ENCODE results near the gene MR1.

MR1 gene

GRCh38 chr1:181090641-181091126 is 56.9 kb downstream of the MR1 start:
- DNase-seq (ENCODE audit: low read depth in 2 of 2), result peak; percentile 22 to 36

GRCh38 chr1:181091309-181092040 is 57.7 kb downstream of the MR1 start:
- no peak for DNase-seq (ENCODE audit: low read depth in 2 of 2)

- DNase-seq (ENCODE audit: low read depth in 2 of 2), result no peak
Observed at GRCh38 chr1:181092056-181092455, 58.3 kb downstream of the MR1 start.

GRCh38 chr1:181092883-181093458 is 59.2 kb downstream of the MR1 start:
- DNase-seq (ENCODE audit: low read depth in 2 of 2), result no peak

- no peak for DNase-seq (ENCODE audit: low read depth in 2 of 2)
Observed at GRCh38 chr1:181094416-181095212, 60.8 kb downstream of the MR1 start.

- no peak for DNase-seq (ENCODE audit: low read depth in 2 of 2)
Observed at GRCh38 chr1:181095260-181095659, 61.5 kb downstream of the MR1 start.

GRCh38 chr1:181095763-181096184 is 62.0 kb downstream of the MR1 start:
- no peak for DNase-seq (ENCODE audit: low read depth in 2 of 2)

GRCh38 chr1:181097242-181097641 is 63.5 kb downstream of the MR1 start:
- no peak for DNase-seq (ENCODE audit: low read depth in 2 of 2)

GRCh38 chr1:181099152-181100014 is 65.6 kb downstream of the MR1 start:
- DNase-seq (ENCODE audit: low read depth in 2 of 2), result peak; percentile 28 to 37

- DNase-seq (ENCODE audit: low read depth in 2 of 2), result peak; percentile 20 to 27
Observed at GRCh38 chr1:181100015-181100905, 66.5 kb downstream of the MR1 start.

GRCh38 chr1:181100934-181101333 is 67.2 kb downstream of the MR1 start:
- DNase-seq (ENCODE audit: low read depth in 2 of 2), result no peak

GRCh38 chr1:181101581-181102226 is 67.9 kb downstream of the MR1 start:
- DNase-seq (ENCODE audit: low read depth in 2 of 2), result no peak

GRCh38 chr1:181102841-181103240 is 69.1 kb downstream of the MR1 start:
- no peak for DNase-seq (ENCODE audit: low read depth in 2 of 2)

- no peak for DNase-seq (ENCODE audit: low read depth in 2 of 2)
Observed at GRCh38 chr1:181103399-181103798, 69.6 kb downstream of the MR1 start.

GRCh38 chr1:181104042-181104789 is 70.4 kb downstream of the MR1 start:
- no peak for DNase-seq (ENCODE audit: low read depth in 2 of 2)

- DNase-seq (ENCODE audit: low read depth in 2 of 2), result peak in 1 of 2 donors; percentile 17
Observed at GRCh38 chr1:181104790-181105133, 71.0 kb downstream of the MR1 start.

GRCh38 chr1:181105134-181106021 is 71.6 kb downstream of the MR1 start:
- DNase-seq (ENCODE audit: low read depth in 2 of 2), result peak; percentile 83 to 87

GRCh38 chr1:181106022-181106312 is 72.2 kb downstream of the MR1 start:
- DNase-seq (ENCODE audit: low read depth in 2 of 2), result no peak

- DNase-seq (ENCODE audit: low read depth in 2 of 2), result no peak
Observed at GRCh38 chr1:181106479-181106878, 72.7 kb downstream of the MR1 start.

Data from stimulated activated CD4-positive, alpha-beta T cell treated with anti-CD3 and anti-CD28 coated beads, Interleukin-15, amount 100 ng/mL, for 48 hours (primary cell).